ENCODE results near the gene EPHA8. TPM values are rescaled to one million over a fixed set of nuclear protein-coding genes. Genes with fewer than 3 reads are reported as not detected.

Gene EPHA8
- polyA plus RNA-seq, 1 donor (not counting 4 experiments of a cell fraction or from before 2014, with no cell fraction given), result 1.0 TPM

DNA sequence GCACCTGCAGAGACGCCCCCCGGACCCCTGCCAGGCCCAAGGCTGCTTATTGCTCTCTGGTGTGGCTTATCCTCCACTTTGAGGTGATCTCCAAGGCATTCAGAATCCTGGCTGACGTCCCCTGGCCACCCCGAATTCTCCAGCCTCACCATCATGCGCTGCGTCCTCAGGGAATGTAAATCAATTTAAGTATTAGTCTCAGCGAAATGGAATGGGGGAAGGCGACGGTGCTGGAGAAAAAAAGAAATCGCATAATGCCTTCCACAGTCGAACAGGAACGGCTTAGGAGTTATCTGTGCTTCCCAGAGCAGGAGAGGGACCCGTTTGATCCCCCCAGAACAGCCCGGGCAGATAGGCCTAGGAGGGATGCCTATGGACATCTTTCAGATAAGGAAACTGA lies 2.9 kb downstream of the EPHA8 start:
- no peaks in the 10 kb centered on the region for H3K9me3 ChIP-seq (ENCODE audit: control insufficient read depth, low read depth, low read length)

DNA sequence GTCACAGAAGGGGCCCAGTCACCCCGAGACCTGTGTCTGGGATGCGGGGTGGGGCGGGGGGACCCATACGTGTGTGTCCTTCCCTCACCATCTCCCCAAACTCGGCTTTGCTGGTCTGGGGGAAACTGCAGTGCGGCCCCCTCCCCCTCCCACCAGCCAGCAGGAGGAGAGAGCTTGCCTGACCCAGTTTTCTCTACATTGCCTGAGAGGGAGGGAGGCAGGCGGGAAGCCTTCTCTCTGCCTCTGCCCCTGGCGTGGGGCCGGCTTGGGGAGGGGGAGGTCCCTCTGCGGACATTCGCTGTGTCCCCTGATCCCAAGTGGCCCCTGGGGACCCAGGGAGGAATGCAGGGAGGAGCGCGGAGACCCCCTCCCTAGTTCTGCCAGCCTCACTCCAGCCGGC lies 3.9 kb downstream of the EPHA8 start:
- Histone ChIP-seq H4K20me1 (ENCODE audit: control insufficient read depth, extremely low read depth, insufficient read depth, low read length) (no peaks in the 10 kb centered on the region), H3K27ac (ENCODE audit: control insufficient read depth, insufficient read depth, low read length) (no peak overlapping the region), H3K4me1 (ENCODE audit: control insufficient read depth, extremely low read depth, insufficient read depth, low read length) (no peaks in the 10 kb centered on the region), H2AFZ (ENCODE audit: control insufficient read depth, low read length) (no peak overlapping the region), H3K36me3 (ENCODE audit: control insufficient read depth in 2 of 2, extremely low read depth in 1 of 2, insufficient read depth in 2 of 2, low read length in 2 of 2) (no peaks in the 10 kb centered on the region), H3K79me2 (ENCODE audit: control insufficient read depth, insufficient read depth, low read length) (no peaks in the 10 kb centered on the region), H3K4me2 (ENCODE audit: control insufficient read depth, extremely low read depth, insufficient read depth, low read depth, low read length) (no peak overlapping the region), H3K4me3 (ENCODE audit: control insufficient read depth in 2 of 3, extremely low read depth in 1 of 3, insufficient read depth in 2 of 3, low read depth in 1 of 3, low read length in 3 of 3) (no peak overlapping the region), H3K9ac (ENCODE audit: control insufficient read depth, extremely low read depth, insufficient read depth, low read length) (no peak overlapping the region), H3K9me1 (ENCODE audit: control insufficient read depth, extremely low read depth, insufficient read depth, low read length) (no peaks in the 10 kb centered on the region), H3K27me3 (ENCODE audit: control insufficient read depth, extremely low read depth, insufficient read depth, low read length) (peaks cover 59% of the 10 kb centered on the region), H3K9me3 (ENCODE audit: control insufficient read depth, low read depth, low read length) (no peaks in the 10 kb centered on the region)
- TF ChIP-seq EZH2 (IDR thresholded peaks at IDR 0.05; ENCODE audit: low read length), result no peak
- TF ChIP-seq, protein P1, sequence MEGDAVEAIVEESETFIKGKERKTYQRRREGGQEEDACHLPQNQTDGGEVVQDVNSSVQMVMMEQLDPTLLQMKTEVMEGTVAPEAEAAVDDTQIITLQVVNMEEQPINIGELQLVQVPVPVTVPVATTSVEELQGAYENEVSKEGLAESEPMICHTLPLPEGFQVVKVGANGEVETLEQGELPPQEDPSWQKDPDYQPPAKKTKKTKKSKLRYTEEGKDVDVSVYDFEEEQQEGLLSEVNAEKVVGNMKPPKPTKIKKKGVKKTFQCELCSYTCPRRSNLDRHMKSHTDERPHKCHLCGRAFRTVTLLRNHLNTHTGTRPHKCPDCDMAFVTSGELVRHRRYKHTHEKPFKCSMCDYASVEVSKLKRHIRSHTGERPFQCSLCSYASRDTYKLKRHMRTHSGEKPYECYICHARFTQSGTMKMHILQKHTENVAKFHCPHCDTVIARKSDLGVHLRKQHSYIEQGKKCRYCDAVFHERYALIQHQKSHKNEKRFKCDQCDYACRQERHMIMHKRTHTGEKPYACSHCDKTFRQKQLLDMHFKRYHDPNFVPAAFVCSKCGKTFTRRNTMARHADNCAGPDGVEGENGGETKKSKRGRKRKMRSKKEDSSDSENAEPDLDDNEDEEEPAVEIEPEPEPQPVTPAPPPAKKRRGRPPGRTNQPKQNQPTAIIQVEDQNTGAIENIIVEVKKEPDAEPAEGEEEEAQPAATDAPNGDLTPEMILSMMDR (optimal IDR thresholded peaks at IDR 0.05 in 1 of 3, IDR thresholded peaks at IDR 0.05 in 1 of 3, conservative IDR thresholded peaks at IDR 0.05 in 1 of 3; ENCODE audit: extremely low read depth in 1 of 3, insufficient read depth in 2 of 3, low read length in 3 of 3), result no peak
- dilution Hi-C loops (cut with MboI; ENCODE audit: extremely low pct_ligation_motif_present, low sequenced_read_pairs), result no loop called here
- no peak for FAIRE-seq
- DNase-seq (ENCODE audit: low read depth, low spot score), result no peak

More for the DNA sequence above, 2.9 kb downstream of the EPHA8 start:
- Histone ChIP-seq H3K27ac (ENCODE audit: control insufficient read depth, insufficient read depth, low read length) (no peak overlapping the region), H4K20me1 (ENCODE audit: control insufficient read depth, extremely low read depth, insufficient read depth, low read length) (no peaks in the 10 kb centered on the region), H3K4me1 (ENCODE audit: control insufficient read depth, extremely low read depth, insufficient read depth, low read length) (no peaks in the 10 kb centered on the region), H3K4me3 (ENCODE audit: control insufficient read depth in 2 of 3, extremely low read depth in 1 of 3, insufficient read depth in 2 of 3, low read depth in 1 of 3, low read length in 3 of 3) (no peak overlapping the region), H2AFZ (ENCODE audit: control insufficient read depth, low read length) (no peak overlapping the region), H3K4me2 (ENCODE audit: control insufficient read depth, extremely low read depth, insufficient read depth, low read depth, low read length) (no peak overlapping the region), H3K79me2 (ENCODE audit: control insufficient read depth, insufficient read depth, low read length) (no peaks in the 10 kb centered on the region), H3K9ac (ENCODE audit: control insufficient read depth, extremely low read depth, insufficient read depth, low read length) (no peak overlapping the region), H3K27me3 (ENCODE audit: control insufficient read depth, extremely low read depth, insufficient read depth, low read length) (peaks cover 55% of the 10 kb centered on the region), H3K9me1 (ENCODE audit: control insufficient read depth, extremely low read depth, insufficient read depth, low read length) (no peaks in the 10 kb centered on the region), H3K36me3 (ENCODE audit: control insufficient read depth in 2 of 2, extremely low read depth in 1 of 2, insufficient read depth in 2 of 2, low read length in 2 of 2) (no peaks in the 10 kb centered on the region)
- DNase-seq (ENCODE audit: low read depth, low spot score) (no peak), FAIRE-seq (no peak)
- TF ChIP-seq, protein P1 (optimal IDR thresholded peaks at IDR 0.05 in 1 of 3, IDR thresholded peaks at IDR 0.05 in 1 of 3, conservative IDR thresholded peaks at IDR 0.05 in 1 of 3; ENCODE audit: extremely low read depth in 1 of 3, insufficient read depth in 2 of 3, low read length in 3 of 3), result no peak
- TF ChIP-seq EZH2 (IDR thresholded peaks at IDR 0.05; ENCODE audit: low read length), result no peak
- dilution Hi-C loops (cut with MboI; ENCODE audit: extremely low pct_ligation_motif_present, low sequenced_read_pairs), result no loop called here

Measured in keratinocyte (primary cell).